DND-41 (cell line): ENCODE measurements around the gene ALG9.

Source experiments
- ATAC-seq: fragments of 200-7000 bp; cut with Tn5 transposase; 3 replicates; pipeline ENCODE4 v1.9.1; 2021; ENCODE audit warnings: low read depth; ENCODE audit not compliant: insufficient read depth
- DNase-seq: peaks from one replicate; pipeline ENCODE4 v3.0.0-alpha.2; 2020
- H2AFZ ChIP-seq: 2 replicates; pipeline ENCODE4 v1.6.0; 2012; ENCODE audit warnings: low read depth, low read length
- H3K27ac ChIP-seq: 2 replicates; pipeline ENCODE4 v1.5.1; 2012; ENCODE audit warnings: low read length, inconsistent platforms
- H3K27me3 ChIP-seq: fragments of 200-600 bp; sonication (generic); 2 replicates; pipeline ENCODE4 v1.6.0; 2012; ENCODE audit warnings: low read length, mild to moderate bottlenecking, inconsistent platforms; ENCODE audit not compliant: insufficient read depth, poor library complexity
- H3K36me3 ChIP-seq: 2 replicates; pipeline ENCODE4 v1.5.1; 2012; ENCODE audit warnings: low read length, inconsistent platforms; ENCODE audit not compliant: insufficient read depth
- H3K4me1 ChIP-seq: 2 replicates; pipeline ENCODE4 v1.5.1; 2012; ENCODE audit warnings: mild to moderate bottlenecking, low read length; ENCODE audit not compliant: insufficient read depth
- H3K4me2 ChIP-seq: 2 replicates; pipeline ENCODE4 v1.6.0; 2012; ENCODE audit warnings: mild to moderate bottlenecking, moderate library complexity, low read length, inconsistent platforms; ENCODE audit not compliant: insufficient read depth
- H3K4me3 ChIP-seq, 2 experiments: fragments of 200-600 bp in 1 of 2; shearing (Covaris generic) in 1 of 2; 2 replicates each; pipeline ENCODE4 v1.5.1; 2012 to 2016; ENCODE audit warnings: inconsistent platforms in 2 of 2, low read length in 2 of 2, mild to moderate bottlenecking in 2 of 2, low read depth in 1 of 2, moderate library complexity in 1 of 2
- H3K79me2 ChIP-seq: 2 replicates; pipeline ENCODE4 v1.6.0; 2012; ENCODE audit warnings: low read length, inconsistent platforms; ENCODE audit not compliant: insufficient read depth
- H3K9ac ChIP-seq: 2 replicates; pipeline ENCODE4 v1.6.0; 2012; ENCODE audit warnings: low read depth, mild to moderate bottlenecking, inconsistent platforms, low read length, moderate library complexity
- H3K9me3 ChIP-seq: 2 replicates; pipeline ENCODE4 v1.5.1; 2012; ENCODE audit warnings: low read length, moderate library complexity, mild to moderate bottlenecking, inconsistent platforms; ENCODE audit not compliant: insufficient read depth, severe bottlenecking
- H4K20me1 ChIP-seq: 2 replicates; pipeline ENCODE4 v1.6.0; 2012; ENCODE audit warnings: low read length; ENCODE audit not compliant: insufficient read depth
- CTCF ChIP-seq: IDR thresholded peaks from 2 replicates; pipeline ENCODE4 v1.5.1; 2012; ENCODE audit warnings: borderline replicate concordance, low read length, moderate library complexity, mild to moderate bottlenecking; ENCODE audit not compliant: poor library complexity, severe bottlenecking; ENCODE audit errors: extremely low read depth
- EZH2 ChIP-seq: IDR thresholded peaks from 3 replicates; pipeline ENCODE4 v1.6.1; 2012; ENCODE audit warnings: borderline replicate concordance, low read depth, mild to moderate bottlenecking, moderate library complexity, low read length, inconsistent platforms; ENCODE audit not compliant: severe bottlenecking

ALG9 gene

GRCh38 chr11:111882202-111882601 lies 10.8 kb upstream of the ALG9 start:
- H2AFZ ChIP-seq: no peak overlapping the region
- DNase-seq (no peak), ATAC-seq (no peak)
- no peak overlapping the region for H3K9ac ChIP-seq
- no peak overlapping the region for H3K4me3 ChIP-seq
- no peak overlapping the region for H3K27ac ChIP-seq
- H3K9me3 ChIP-seq: no peaks in the 10 kb centered on the region
- H3K79me2 ChIP-seq: peaks cover 15% of the 10 kb centered on the region
- peaks cover 21% of the 10 kb centered on the region for H3K4me1 ChIP-seq
- H3K36me3 ChIP-seq: no peaks in the 10 kb centered on the region
- no peaks in the 10 kb centered on the region for H4K20me1 ChIP-seq
- H3K27me3 ChIP-seq: no peaks in the 10 kb centered on the region
- TF ChIP-seq CTCF (no peak), EZH2 (no peak)
- no peak overlapping the region for H3K4me2 ChIP-seq

- Histone ChIP-seq H3K27me3 (no peaks in the 10 kb centered on the region), H3K4me2 (peak overlapping the region; percentile 95), H3K9ac (peak overlapping the region; percentile 81), H3K4me1 (peaks cover 21% of the 10 kb centered on the region), H2AFZ (peak overlapping the region; percentile 97), H4K20me1 (no peaks in the 10 kb centered on the region), H3K9me3 (no peaks in the 10 kb centered on the region), H3K4me3 (peak overlapping the region; percentile 74 to 81), H3K79me2 (peaks cover 15% of the 10 kb centered on the region), H3K36me3 (peaks cover 24% of the 10 kb centered on the region), H3K27ac (peak overlapping the region; percentile 93)
- ATAC-seq (peak; percentile 9), DNase-seq (no peak)
- TF ChIP-seq EZH2 (no peak), CTCF (no peak)
Observed at GRCh38 chr11:111879637-111879960, 8.2 kb upstream of the ALG9 start.

GRCh38 chr11:111878849-111879636 lies 7.7 kb upstream of the ALG9 start, which contains the start of the genes CFAP68 and FDXACB1:
CFAP68 (plus strand) TSS chr11:111879541; CDS start chr11:111879561, 20 bp downstream.
FDXACB1 (minus strand) TSS chr11:111879165; CDS start chr11:111879132, 33 bp downstream.
- H3K4me3 ChIP-seq: peak within 1 kb of the TSS; percentile 74 to 81
- peak within 1 kb of the TSS; percentile 81 for H3K9ac ChIP-seq
- H2AFZ ChIP-seq: peak within 1 kb of the TSS; percentile 97
- ATAC-seq (peak; percentile 87), DNase-seq (peak; percentile 95)
- H3K9me3 ChIP-seq: no peaks in the 10 kb centered on the region
- peaks cover 21% of the 10 kb centered on the region for H3K4me1 ChIP-seq
- H3K27me3 ChIP-seq: no peaks in the 10 kb centered on the region
- H3K36me3 ChIP-seq: peaks cover 24% of the 10 kb centered on the region
- H3K27ac ChIP-seq: peak within 1 kb of the TSS; percentile 93
- H3K79me2 ChIP-seq: peaks cover 15% of the 10 kb centered on the region
- peak within 1 kb of the TSS; percentile 95 for H3K4me2 ChIP-seq
- no peaks in the 10 kb centered on the region for H4K20me1 ChIP-seq
- TF ChIP-seq CTCF (peak; percentile 95), EZH2 (no peak)
